NCI-H748 (cell line): Measurements from ENCODE around the gene SLC1A7.
A peak's percentile ranks its signal among the peaks of the same experiment; 100 is the strongest.

Experiments
- DNase-seq: peaks from one replicate; lab custom pipeline; 2025; ENCODE audit not compliant: unreplicated experiment; lab: John Stamatoyannopoulos, UW

SLC1A7 gene

DNA sequence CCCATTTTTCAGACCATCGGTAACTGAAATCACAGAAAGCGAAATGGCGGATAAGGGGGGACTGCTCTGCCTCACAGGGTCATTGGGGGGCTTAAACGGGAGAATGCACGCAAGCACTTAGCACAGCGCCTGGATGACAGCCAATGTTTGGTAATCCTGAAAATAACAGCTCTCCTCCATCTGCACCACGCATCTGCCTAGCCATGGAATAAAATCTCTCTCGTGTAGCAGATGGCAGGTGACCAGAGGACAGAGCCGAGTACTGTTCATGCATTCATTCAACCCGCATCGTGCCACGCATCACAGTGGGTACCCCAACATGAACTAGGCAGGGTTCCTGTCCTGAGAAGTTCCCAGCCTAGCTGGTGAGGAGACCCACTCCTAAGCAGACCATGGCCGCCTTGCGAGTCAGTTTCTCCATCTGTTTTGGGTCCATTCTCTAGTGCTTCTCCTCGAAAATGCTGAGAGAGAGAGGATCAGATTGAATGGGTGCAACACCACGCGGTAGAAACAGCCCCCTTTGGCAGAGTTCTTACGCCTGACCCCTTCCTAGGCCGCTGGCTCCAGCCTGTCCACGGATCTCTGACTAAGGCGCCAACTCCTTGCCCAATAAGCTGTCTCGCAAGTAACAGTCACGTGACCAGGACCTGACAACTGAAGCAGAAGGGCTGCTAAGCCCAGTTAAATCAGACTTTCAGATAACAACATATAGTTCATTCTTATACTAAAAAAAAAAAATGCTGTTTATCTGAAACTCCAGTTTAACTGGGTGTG, 7.3 kb downstream of the SLC1A7 start:
- DNase-seq: peak; percentile 19

GRCh38 chr1:53134042-53134485, 8.4 kb downstream of the SLC1A7 start:
- no peak for DNase-seq

DNA sequence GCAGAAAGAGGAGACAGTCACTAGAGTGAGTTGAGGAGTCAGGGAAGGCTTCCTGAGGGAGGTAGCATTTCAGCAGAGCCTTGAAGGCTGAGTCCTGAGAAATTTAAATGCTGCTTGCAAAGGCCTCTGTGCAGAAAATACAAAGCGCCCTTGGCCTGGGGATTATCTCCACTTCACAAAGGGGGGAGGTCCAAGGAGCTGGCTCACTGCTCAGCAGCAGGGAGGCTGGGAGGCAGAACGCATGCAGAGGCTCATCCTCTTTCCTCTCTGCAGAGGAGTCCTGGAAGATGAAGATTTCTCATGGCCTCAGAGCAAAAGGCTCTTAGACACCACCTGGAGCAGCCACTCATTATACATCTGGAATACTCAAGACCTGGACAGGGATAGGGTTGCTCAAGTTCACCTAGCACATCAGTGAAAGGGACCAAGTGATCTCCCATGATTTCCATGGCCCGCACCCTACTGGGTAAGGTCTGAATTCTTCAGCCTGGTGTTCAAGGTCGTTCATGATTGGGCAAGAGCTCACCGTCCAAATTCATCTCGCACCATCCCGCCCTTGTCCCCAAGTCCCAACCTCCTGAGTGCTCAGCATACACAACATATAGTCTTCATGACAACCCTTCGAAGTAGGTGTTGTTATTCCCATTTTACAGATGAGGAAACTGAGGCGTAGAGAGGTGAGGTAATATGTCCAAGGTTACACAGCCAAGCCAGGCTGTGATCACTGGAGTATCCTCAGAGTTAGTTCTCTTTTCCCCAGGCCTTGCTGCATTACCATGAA, 9.0 kb downstream of the SLC1A7 start:
- no peak for DNase-seq

DNA sequence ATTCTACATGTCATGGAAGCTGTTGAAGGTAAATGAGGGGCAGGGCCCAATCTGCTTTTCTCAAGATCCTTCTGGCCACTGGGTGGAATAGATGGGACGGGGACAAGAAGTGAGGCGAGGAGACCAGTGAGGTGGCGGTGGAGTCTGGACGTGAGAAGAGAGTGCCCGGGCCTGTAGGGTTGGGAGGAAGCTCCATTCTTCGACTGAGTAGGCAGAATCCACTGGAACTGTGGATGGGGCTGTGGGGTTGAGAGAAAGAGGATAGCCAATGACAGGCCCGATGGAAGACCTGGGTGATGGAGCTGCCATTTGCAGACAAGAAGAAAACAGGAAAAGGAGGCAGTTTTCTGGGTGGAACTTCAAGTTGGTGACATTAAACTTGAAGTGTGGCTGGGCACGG, 10.3 kb downstream of the SLC1A7 start:
- DNase-seq: no peak

GRCh38 chr1:53131590-53131938, 10.9 kb downstream of the SLC1A7 start:
- no peak for DNase-seq

GRCh38 chr1:53130878-53131589, 11.4 kb downstream of the SLC1A7 start:
- DNase-seq: no peak

GRCh38 chr1:53130598-53130877, 11.9 kb downstream of the SLC1A7 start:
- no peak for DNase-seq

DNA sequence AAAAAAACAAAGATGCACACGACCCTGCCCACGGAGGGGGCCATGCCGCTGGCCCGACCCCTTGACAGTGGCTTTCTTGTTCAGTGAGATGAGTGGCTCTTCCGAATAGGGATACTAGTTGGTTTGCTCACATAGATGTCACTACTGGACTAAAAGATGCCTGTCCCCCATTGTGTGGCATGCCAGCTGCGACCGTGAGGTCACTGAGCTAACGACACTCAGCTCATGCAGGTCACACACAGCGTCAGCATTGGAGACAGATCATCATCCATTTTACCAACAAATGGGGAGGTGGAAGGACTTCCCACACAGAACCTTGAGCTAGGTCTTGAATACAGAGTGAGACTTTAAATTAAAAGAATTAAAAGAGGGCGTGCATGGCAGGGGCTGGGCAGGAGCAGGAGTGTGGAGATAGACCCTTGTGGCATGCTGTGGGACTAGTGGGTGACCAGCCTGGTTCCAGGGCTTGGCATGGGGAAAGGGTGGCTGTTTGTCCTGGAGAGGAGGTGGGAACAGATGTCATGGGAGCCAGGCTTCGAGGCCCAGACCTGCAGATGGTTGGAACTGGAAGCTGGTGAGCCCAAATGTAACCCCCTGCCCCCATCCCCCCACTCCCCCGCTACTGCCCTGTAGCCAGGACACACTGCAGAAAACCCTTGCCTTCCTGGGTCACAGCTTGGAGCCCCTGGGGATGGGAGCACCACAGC, 12.4 kb downstream of the SLC1A7 start:
- DNase-seq: no peak

DNA sequence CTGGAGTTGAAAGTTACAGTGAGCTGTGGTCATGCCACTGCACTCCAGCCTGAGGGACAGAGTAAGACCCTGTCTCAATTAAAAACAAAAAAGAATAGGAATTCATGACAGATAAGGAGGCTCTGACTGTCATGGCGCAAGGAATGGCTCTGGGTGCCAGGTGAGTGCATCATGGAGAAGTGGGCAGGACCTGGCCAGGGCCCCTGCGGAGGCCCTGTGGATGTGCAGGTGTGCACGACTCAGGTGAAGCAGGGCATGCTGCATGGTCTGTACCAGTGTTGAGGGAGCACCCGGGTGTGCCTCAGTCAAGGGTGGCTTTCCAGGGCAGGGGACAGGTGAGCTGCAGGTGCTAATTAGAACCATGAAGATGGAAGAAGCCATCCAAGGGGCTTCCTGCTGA, 14.0 kb downstream of the SLC1A7 start:
- DNase-seq: no peak

- DNase-seq: no peak
Observed at GRCh38 chr1:53127546-53127945, 14.9 kb downstream of the SLC1A7 start.

DNA sequence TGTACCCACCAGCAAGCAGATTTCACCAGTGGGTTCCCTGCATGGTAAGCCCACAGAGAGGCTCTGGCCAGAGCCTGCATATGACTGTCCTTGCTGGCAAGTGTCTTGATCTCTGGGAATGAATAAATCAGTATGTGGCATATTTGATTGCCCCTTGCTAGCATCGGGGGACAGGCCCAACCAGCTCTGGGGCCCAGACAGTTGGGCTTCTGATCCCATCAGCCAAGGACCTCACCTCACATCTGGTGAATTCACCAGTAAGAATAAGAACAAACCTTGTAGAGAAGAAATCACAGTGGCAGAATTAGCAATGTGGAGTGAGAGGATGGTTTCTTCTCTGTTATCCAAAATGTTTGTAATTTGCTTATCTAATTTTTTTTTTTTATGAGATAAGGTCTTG, 15.9 kb downstream of the SLC1A7 start:
- no peak for DNase-seq

- DNase-seq: no peak
Observed at GRCh38 chr1:53125623-53126360, 16.6 kb downstream of the SLC1A7 start.

- DNase-seq: no peak
Observed at GRCh38 chr1:53125122-53125521, 17.3 kb downstream of the SLC1A7 start.

DNA sequence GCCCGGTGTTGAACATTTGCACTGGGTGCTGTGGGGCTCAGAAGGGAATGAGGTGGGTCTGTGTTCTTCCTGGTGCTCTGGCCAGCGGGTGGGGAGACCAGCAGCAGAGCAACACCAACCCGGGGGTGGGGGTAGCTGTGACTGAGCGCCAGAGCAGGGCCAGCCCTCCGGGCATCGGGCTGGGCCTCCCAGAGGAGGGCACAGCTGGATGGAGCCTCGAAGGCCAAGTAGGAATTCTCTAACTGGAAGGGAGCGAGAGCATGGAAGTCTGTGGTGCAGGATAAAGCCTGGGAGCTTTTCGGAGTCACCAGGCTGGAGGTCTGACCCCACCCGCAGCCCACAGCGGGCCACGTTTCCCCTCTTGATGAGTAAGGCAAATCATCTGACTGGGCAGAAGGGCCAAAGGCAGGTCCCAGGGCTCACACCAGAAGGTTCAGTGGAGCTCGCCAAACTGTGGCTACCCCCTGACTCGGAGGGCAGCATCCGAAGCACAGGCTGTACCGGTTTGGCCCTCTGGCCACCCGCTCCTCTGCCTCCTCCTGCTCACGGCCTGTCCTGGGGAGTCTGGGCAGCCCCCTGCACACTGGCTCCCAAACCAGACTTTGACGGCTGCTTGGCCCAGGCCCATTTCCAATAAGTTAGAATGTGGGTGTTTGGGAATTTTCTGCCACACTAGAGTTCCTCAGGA, 18.8 kb downstream of the SLC1A7 start:
- no peak for DNase-seq

- no peak for DNase-seq
Observed at GRCh38 chr1:53122961-53123413, 19.5 kb downstream of the SLC1A7 start.

DNA sequence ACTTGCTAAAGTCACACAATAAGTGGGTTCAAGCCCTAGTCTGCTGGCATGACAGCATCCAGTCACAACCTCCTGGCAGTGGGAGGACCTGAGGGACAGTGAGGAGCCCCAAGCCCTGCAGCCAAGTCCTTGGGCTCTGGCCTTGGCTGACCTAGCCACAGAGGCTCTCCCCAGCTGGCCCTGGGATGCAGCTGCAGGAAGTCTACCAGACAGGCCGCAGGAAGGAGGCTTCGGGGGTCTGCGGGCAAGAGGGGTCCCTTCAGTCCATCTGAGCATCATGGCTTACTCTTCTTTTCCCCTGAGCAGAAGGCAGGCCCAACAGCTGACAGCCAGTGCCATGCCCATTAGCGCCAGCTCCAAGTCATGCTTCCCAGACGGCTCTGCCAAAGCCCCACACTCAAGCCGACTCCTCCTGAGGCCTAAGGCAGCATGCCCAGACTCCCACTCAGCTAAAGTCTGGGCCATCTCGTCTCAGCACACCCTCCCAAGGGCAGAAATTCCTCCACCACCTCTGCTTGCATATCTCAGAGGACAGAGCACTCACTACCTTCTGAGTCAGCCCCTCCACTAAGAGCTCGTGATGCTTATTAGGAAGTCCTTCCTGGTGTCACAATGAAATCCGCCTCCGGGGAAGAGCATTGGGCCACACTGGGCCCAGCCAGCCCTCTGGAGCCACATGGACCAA, 20.1 kb downstream of the SLC1A7 start:
- DNase-seq: no peak

GRCh38 chr1:53121319-53122172, 20.9 kb downstream of the SLC1A7 start:
- DNase-seq: peak; percentile 34

DNA sequence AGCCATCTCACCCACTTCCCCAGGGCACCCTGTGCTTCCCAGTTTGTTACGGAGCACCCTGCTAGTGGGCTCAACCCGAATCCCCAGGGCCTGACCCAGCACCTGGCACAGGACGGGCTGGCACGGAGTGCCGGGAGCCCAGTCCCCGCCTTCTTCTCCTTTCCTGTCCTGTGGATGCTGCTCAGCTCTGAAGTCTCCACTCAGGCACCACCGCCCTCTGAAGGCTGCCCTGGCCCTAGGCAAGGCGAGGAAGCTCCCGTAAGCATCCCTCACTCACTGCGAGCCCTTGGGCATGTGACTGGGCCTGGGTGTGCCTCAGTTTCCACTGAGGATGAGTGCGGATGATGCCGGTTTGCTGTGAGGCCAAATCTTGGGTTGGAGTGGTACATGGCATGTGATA, 21.8 kb downstream of the SLC1A7 start:
- DNase-seq: no peak

DNA sequence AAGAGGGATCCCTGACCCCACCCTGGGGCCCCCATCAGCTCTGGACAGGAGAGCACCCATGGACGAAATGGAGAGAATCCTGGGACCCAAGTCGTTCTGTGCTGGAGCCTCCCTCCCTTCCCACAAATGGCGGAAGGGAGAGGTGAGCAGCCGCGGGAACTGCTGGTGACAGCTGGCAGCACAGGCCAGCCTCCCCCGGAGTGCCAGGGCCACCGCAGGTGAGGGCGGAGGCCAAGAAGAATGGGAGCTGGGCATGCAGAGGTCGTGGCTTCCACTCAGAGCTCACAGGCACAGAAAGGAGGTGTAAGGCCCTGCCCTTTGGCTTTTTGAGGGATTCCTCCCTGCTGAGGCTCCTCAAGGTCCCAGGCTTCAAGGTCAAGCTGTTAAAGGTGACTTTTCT, 24.6 kb downstream of the SLC1A7 start:
- no peak for DNase-seq
